Adipose tissue (tissue), 3 donors: Measurements from ENCODE around the gene RAB40AL. TPM values are rescaled to one million over a fixed set of nuclear protein-coding genes. Genes with fewer than 3 reads are reported as not detected.

Experiments
- H3K27ac ChIP-seq: one replicate; pipeline ENCODE4 v1.5.1; 2013; ENCODE audit warnings: low read depth, low read length
- WGBS, 3 donors: extraction: QIAGEN DNeasy Blood & Tissue Kit; methylation state at CpG; one replicate each; pipeline ENCODE4 v1.1.7; 2013; 5-methylcytosine and 5-hydroxymethylcytosine counted together
- polyA plus RNA-seq, 3 donors: library from polyadenylated mRNA; stranded (reverse); fragments of 200-250 nt; gene quantifications; one replicate each; pipeline ENCODE4 v1.2.3, GENCODE V29; 2013
- donor health status: healthy with polysubstance abuse.
- donor health status: Bipolar disorder and iron deficiency.
- donor health status: healthy.

RAB40AL gene
- polyA plus RNA-seq, 3 donors: 0.12 TPM; not detected in 2

DNA sequence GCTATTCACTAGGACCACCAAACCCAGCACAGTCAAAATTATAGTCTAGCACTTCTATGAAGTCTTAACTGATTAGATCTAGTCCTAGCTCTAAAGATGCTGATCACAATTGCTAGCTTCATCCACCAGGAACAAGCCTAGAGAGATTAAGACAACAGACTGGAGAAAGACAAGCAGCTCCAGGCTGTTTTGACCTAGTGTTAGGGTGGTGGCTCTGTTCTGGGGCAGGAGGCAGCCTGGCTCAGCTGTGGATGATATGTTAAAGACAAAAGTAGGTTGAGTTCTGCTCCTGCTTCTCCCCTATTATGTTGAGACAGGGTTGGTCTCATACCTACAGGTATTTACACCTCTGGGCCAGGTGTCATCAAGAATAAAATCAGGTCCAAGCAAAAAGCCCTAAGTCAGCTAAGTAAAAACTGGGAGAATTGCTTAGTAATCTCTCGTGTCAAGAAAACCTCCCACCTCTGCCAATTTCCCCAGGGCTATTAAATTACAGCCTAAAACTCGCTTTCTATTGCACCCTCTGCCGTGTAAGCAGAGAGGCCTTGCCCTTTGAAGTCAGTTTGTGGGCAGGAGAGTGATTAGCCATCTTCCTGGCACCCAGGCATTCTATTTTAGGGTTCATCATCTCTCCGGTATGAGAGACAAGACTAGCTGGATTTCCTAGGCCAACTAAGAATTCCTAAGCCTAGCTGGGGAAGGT, 39.9 kb downstream of the RAB40AL start:
- H3K27ac ChIP-seq: no peak overlapping the region
- 4 to 45% (median 41%) methylated on average over 3 to 4 of the region's 4 CpGs for WGBS, 3 donors

DNA sequence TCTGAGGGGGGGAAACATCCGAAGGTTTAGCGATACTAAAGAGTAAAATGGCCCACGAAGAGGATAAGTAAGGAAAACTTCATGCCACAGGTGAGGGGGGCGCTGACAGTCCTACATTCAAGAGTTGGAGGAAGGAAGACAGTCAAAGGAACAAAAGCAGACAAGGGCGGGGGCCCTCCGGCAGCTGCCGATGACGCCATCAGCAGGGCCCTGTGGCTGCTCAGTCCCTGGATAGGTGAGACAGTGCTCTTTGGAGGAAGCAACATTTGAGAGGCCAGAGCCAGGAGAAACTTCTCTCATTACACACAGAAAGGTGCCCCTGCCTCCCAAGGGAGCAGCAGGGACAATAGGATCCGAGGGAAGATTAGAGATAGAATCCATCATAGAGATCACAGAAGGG, 41.5 kb downstream of the RAB40AL start:
- no peak overlapping the region for H3K27ac ChIP-seq
- WGBS, 3 donors: 68 to 91% (median 73%) methylated on average over 9 of the region's 9 CpGs

- 82 to 90% (median 88%) methylated on average over 2 of the region's 2 CpGs for WGBS, 3 donors
- no peak overlapping the region for H3K27ac ChIP-seq
Measured at GRCh38 chrX:102979536-102979935, 42.5 kb downstream of the RAB40AL start.

DNA sequence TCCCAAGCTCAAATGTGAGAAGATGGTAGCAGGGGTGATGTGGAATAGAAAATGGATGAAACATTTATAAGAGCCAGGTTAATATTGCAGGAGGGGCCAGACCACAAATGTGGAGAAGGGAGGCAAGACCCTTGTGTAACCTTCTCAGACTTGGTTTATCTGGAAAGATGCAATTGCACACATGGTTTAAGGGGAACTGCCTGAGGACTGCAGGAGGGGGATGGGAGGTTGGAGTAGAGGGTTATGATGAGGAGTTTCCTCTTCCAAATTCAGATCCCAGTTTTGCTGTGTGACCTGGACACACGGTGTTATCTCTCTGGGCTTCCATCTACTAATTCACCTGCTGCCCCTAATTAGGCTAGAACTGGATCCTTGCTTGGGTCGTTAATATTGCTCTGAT, 46.1 kb downstream of the RAB40AL start:
- WGBS, 3 donors: 62 to 92% (median 91%) methylated on average over 2 of the region's 2 CpGs
- H3K27ac ChIP-seq: no peak overlapping the region

DNA sequence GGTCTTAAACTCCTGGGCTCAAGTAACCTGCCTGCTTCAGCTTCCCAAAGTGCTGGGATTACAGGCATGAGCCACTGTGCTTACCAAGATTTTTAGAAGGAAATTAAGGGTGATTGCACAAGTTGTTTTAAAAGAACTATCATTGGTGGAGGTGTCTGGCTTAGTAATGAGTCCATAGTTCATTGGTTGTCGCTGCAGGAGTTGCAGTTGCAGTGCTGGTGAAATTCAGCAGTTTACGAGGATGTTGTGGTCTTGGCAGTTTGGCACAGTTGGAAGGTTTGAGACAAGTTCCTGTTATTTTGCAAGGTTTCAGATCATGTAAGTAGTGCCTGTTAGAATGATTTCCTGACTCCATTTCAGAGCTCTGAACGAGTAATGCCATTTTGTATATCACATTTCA, 48.1 kb downstream of the RAB40AL start:
- H3K27ac ChIP-seq: no peak overlapping the region
- 33 to 89% (median 47%) methylated on average over 3 of the region's 3 CpGs for WGBS, 3 donors

Other genes starting within 250 kb of the RAB40AL start
- 1 to 10 TPM; 4.0 to 6.0 (median 4.8) TPM for gene GPRASP2, start 224.8 kb upstream of the RAB40AL start, polyA plus RNA-seq
- gene GPRASP3, start 216.5 kb upstream of the RAB40AL start, polyA plus RNA-seq: 1 to 10 TPM; 1.1 to 2.1 (median 1.2) TPM
- gene BEX1, start 126.9 kb downstream of the RAB40AL start, polyA plus RNA-seq: 10 to 100 TPM in 1 of 3 donors, under 1 TPM in 1, not detected in 1; 1.00 to 22.1 TPM
- under 1 TPM; 0.03 to 0.86 (median 0.79) TPM for gene NXF3, start 155.9 kb downstream of the RAB40AL start, polyA plus RNA-seq